C4-2B (cell line): Measurements from ENCODE around the gene OPCML.

ENCODE experiments used
- CTCF ChIP-seq: fragments of 450-650 bp; conservative IDR thresholded peaks from 2 replicates; pipeline ENCODE4 v1.5.1; 2017; ENCODE audit warnings: mild to moderate bottlenecking
- ZFX ChIP-seq: fragments of 450-650 bp; IDR thresholded peaks from 2 replicates; pipeline ENCODE4 v1.6.1; 2017

- TF ChIP-seq CTCF (no peak), ZFX (no peak)
Measured at GRCh38 chr11:132549561-132549960, 982.7 kb downstream of the OPCML start.
